GM12801 (cell line): Measurements from ENCODE around the gene LRRN4.

Experiments used
- TF ChIP-seq, protein P1 (sequence below): IDR thresholded peaks from one replicate; pipeline ENCODE4 v1.5.1; 2011; ENCODE audit warnings: control low read depth; ENCODE audit not compliant: insufficient read length; ENCODE audit errors: extremely low read depth

The LRRN4 gene

DNA sequence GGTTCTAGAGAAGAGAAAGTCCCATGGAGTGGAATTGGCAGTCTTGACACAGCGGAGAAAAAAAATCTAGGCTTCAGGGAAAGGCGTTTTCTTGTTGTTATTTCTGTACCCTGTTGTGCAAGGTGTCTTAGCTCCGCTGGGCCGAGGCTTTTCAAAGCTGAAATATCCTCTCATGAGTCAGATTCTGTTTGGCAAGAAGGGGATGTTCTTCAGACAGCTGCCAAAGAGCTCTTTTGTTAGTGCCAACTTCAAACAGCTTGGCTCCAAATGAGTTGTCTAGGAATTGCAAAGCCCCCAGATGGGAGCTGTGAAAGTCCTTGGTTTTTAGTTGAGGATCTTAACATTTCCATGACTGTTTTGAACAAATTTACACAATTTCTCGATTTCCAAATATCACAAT, 45.6 kb downstream of the LRRN4 start:
- TF ChIP-seq, protein P1, sequence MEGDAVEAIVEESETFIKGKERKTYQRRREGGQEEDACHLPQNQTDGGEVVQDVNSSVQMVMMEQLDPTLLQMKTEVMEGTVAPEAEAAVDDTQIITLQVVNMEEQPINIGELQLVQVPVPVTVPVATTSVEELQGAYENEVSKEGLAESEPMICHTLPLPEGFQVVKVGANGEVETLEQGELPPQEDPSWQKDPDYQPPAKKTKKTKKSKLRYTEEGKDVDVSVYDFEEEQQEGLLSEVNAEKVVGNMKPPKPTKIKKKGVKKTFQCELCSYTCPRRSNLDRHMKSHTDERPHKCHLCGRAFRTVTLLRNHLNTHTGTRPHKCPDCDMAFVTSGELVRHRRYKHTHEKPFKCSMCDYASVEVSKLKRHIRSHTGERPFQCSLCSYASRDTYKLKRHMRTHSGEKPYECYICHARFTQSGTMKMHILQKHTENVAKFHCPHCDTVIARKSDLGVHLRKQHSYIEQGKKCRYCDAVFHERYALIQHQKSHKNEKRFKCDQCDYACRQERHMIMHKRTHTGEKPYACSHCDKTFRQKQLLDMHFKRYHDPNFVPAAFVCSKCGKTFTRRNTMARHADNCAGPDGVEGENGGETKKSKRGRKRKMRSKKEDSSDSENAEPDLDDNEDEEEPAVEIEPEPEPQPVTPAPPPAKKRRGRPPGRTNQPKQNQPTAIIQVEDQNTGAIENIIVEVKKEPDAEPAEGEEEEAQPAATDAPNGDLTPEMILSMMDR: no peak

DNA sequence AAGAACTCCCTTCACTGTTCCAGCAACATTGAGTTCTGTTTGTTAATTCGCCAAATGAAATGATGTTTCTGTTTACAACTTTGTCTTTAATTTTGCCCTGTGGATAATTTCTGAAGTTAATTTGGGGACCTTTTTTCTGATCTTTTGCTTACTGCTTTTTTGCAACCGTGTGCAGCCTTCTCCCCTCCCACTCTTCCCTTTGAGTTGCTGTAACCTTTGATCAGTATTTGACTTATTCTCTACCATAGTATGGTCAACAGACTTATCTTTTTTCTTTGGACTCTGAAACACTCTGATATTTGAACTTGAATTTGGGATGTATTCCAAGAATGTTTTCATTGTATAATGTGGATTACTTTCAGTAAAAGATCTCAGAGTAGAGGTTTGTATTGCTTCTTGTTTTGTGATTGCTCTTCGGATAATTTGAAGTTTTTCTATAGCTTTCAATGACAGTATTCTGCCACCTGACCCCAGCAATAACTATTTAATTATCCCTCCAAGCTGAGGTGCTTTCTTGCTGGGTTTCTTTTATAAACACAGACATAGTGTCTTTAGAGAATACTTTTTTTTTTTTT, 46.2 kb downstream of the LRRN4 start:
- TF ChIP-seq, protein P1: no peak

DNA sequence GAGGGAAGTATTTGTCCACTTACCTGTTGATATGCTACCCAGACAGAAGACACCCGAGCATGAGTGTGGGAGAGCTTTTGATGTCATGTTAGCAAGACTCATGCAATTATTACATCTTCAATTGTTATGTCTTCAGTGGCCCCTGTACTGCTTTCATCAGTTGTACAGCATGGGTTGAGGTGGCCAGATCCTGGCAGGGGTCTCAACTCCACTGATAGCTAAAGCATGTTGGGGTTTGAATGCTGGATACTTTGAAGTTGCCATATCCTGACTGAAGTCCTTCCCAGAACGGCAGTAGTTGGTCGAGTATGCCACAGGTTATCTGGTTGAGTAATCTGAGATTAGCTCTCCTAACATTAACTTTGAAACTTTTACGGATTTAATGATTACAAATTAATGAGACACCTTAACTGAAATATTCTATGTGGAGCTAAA, 46.7 kb downstream of the LRRN4 start:
- TF ChIP-seq, protein P1: no peak

DNA sequence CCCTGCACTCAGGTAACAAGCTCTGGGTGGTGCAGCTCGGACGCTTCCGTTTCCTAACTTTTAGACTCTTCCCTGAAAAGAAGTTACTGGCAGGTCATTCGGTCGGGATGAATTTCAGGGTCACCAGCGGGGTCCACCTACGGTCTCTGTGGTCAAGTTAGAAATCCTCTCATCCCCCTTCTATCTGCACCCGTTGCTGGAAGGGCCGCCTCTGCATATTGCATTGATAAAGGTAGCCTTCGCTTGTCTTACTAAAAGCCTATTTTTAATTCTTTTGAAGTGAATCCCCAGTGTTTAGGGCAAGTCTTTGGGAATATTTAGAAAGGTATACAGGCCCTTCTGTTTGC, 47.3 kb downstream of the LRRN4 start:
- TF ChIP-seq, protein P1: no peak

DNA sequence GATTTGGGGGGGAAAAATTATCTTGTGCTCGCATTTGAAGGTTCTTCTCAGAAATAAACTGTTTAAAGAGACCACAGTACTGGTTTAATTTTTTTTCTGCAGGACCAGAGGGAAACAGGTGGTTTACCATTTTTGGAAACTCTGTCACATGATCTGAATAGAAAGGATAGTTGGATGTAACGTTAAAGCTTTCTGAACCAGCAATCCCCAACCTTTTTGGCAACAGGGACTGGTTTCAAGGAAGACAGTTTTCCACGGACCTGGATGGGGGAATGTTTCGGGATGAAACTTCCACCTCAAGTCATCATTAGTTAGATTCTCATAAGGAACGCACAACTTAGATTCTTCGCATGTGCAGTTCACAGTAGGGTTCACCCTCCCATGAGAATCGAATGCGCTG, 53.0 kb downstream of the LRRN4 start:
- TF ChIP-seq, protein P1: no peak

DNA sequence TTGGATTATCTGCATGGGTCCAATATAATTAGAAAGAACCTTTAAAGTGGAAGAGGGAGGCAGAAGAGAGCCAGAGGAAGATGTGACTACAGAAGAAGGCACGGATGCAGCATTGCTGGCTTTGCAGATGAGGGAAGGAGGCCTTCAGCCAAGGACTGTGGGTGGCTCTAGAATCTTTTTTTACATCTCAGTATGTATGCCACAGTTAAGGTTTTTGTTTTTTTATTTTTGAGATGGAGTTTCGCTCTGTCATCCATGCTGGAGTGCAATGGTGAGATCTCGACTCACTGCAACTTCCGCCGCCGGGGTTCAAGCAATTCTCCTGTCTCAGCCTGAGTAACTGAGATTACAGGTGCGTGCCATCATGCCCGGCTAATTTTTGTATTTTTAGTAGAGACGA, 54.1 kb downstream of the LRRN4 start:
- TF ChIP-seq, protein P1: no peak

DNA sequence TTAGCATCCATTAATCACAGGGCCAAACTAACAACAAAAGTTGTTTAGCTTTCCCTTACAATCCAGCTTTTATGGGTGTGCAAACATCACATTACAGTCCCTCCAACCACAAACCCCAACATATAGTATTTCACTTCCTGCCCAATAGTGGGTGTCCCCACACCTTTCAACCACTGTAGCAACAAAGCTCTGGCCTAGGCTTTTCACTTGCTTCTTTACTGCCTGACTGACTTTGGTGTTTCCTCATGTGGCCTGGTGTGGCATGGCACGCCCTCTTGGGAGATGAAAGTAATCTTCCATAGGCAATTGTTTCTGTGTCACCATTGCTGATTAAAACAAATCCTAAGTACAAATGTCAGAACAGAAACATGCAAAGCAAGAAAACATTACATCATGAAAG, 57.1 kb downstream of the LRRN4 start:
- TF ChIP-seq, protein P1: no peak
